Erythroblast (primary cell): ENCODE data around the gene HTATSF1.

ENCODE experiments used
- GATA1 ChIP-seq: IDR thresholded peaks from 2 replicates; pipeline ENCODE4 v1.6.1; 2011; ENCODE audit warnings: low read depth, mild to moderate bottlenecking, control low read depth, low read length, moderate library complexity
- POLR2A ChIP-seq: IDR thresholded peaks from 2 replicates; pipeline ENCODE4 v1.6.1; 2011; ENCODE audit warnings: mild to moderate bottlenecking, low read length

DNA sequence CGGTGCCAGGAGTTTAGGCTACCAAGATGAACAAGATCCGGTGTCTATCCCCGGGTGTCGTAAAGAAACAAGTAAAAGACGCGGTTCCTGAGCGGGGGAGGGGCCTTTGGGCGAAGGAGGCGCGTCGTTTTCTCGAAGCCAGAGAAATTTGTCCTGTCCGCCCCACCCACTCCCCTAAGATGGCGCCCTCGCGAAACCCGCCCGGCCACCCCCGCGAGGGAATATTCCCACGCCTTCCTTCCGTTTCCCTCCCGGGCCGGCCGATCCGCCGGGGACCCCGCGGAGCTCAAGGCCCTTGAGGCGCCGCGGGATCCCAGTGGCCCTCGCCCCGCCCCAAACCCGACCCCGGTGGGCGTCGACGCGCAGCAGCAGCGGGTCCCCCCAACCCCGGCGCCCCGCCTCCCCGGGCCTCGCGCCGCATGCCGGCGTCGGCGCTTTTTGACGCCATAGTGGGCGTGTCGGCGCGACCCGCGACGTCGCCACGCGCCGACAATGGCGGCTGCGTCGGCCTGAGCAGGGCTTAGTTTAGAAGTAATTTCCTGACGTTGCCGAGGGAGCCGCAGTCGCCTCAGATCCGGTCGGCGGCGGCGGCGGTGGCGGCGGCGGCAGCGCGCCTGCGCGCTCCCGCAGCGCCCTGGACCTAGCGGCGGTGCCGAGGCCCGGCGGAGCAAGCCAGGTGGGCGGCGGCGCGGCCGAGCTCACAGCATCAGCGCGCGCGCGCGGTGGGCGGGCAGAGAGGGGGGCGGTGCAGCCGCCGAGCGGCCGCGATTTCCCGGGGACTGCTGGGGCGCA lies 432 bp upstream of the HTATSF1 start:
- peak; percentile 28 for TF ChIP-seq POLR2A
- no peak for TF ChIP-seq GATA1
